SK-N-DZ (cell line): ENCODE results near the gene MCRIP2.

Experiments used
- DNase-seq: peaks from one replicate; pipeline ENCODE4 v3.0.0-alpha.2; 2015; ENCODE audit warnings: low spot score

Gene MCRIP2

GRCh38 chr16:695355-696089 is 53.9 kb downstream of the MCRIP2 start:
- DNase-seq: no peak
